DLD1 (cell line): Measurements from ENCODE around the gene CARD16.
"Not testable (repeated sequence)": the region's sequence is repeated elsewhere in the genome, so short reads cannot be mapped to it uniquely, and the experiment has no call there.

Experiments
- in situ Hi-C: cut with HindIII; loops from 2 replicates; pipeline ENCODE4 v1.10.0; 2017; ENCODE audit warnings: low sequenced_read_pairs

CARD16 gene

DNA sequence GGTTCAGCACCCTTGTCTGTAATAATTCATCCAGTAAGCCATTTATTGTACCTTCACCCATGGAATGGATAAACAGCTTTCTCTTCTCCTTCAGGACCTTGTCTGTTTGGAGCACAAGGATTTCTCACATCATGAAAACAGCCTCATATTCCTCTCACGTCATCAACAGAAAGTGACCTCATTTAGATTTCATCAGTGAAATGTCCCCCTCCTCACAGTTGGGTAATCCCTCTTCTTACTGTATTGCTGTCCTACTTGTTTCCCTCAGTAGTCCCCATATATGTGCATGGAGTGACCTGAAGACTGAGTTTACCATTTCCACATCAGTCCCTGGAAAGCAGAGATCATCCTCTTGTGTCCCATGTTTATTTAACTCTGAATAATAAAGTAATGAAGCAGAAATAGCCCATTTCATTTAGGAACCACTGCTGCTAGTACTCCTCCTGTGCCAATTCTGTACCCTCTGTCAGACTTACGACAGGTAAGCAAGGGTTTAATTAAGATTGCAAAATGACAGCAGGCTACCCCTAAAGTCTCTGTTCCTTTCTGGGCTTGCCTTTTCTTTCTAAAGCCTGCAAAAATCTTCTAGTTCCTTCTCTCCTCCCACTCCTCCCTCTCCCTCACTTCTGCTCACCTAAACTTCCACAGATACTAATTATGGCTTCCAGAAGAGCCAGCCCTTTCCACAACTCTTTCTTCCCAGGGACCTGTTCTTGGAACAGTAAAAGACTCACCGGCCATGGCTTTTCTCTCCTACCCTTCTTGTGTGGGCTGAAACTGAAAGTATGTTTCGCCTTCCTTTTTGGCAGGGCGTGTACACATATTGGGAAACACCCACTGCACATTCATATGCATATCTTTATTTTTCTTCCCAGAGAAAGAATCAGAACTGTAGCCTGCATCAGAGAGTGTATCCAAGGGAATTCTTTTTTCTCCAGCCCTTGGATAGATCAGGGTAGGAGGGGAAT, at the start of gene CARD16:
Gene CARD16 (minus strand): TSS at position 779 of the 968 bp plus-strand sequence. CDS start 38 bp downstream, at position 741.
- in situ Hi-C loops: not testable (repeated sequence)

DNA sequence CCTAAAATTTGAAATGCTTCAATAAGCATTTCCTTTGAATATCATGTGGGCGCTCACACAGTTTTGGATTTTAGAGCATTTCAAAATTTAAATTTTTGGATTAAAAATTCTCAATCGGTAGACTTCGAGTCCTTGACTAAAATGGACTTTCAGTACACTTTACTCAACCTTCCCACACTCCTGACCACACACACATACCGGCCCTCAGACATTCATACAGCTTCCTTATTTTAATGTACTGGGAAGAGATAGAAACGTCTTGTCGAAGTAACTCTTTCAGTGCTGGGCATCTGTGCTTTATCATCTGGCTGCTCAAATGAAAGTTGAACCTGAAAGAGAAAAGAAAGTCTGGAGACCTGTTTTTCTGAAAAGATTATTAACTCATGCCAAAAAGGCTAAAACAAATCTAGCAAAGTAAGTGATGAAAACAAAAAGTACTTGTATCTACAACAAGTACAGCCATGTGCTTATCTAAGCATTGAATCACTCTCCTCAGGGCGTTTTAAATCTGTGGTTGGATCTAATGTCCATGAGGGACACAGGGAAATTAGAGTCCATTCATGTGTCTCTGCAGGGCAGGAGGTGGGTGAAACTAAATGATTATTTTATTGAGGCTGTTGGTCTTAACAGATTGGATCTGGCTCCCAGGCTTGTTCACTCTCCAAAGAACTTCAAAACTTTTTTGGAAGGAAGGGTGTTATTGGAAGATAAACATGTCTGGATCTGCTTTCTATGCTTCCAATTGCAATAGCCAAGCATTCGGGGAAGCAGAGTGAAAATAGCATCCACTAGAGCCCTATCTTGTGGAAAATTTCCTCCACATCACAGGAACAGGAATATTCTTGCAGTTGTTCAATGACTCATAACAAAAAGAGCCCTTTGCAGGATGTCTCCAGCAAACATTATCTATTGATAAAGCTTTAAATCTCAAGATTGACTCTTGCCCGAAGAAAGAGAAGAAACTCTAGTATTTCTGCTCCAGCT, 47.4 kb upstream of the CARD16 start:
- in situ Hi-C loops: no loop called here

DNA sequence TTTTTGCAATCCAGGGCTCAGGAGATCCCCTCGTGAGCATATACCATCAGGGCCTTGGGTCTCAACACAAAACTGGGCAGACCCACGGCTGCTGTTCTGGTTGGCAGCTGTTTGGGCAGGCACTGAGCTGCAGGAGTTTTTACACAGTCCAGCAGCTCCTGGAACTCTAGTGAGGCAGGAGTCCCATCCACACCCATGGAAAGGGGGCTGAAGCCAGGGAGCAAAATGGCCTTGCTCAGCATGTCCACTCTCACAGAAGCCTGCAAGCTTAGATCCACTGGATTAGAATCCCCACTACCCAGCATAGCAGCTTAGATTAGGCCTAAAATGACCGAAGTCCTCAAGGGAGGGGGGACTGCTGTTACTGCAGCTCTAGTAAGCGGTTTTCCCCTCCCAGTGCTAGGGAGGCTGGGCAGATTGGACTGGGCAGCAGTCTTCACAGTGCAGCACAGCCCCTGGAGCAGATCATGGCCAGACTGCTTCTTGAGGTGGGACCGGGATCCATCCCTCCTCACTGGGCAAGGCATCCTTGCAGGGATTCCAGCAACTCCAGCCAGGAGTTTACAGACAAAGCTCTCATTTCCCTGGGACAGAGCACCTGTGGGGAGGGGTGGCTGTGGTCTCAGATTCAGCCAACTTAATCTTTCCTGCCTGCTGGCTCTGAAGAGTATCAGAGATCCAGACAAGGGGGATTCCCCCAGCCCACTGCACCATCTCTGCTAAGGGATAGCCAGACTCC, 36.4 kb upstream of the CARD16 start:
- in situ Hi-C loops: no loop called here

DNA sequence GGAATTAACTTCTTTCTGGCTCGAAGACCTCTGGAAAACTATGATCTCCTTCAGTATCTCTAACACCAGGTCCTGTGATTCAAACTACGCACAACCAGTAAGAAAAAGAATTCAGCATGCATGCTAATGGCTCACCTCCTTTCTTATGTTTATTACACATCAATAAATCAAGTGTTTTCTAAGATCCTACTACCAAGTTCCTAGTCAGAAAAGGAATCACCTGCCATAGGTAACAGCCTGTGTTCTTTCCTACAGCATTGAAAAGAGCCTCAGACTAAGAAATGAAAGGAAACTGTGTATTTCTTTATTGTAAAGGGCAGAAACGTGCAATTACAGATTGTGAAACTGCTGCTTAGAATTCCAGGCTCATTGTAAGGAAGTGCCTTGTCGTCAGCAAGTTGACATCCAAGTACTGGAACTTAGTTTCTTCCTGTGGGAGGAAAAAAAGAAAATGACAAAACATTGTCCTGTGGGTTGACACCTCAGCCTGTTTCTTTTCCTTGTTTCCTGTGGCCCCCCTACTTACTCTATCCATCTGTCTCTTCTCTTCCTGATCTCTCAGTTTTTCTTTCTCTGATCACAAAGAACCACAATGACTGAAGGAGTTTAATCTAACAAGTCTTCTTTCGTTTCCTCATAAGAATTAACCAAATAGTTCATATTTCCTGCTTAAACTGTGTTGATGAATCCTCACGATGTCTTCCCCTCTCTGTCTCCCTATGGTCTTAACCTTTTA, 35.2 kb upstream of the CARD16 start:
- in situ Hi-C loops: not testable (repeated sequence)

DNA sequence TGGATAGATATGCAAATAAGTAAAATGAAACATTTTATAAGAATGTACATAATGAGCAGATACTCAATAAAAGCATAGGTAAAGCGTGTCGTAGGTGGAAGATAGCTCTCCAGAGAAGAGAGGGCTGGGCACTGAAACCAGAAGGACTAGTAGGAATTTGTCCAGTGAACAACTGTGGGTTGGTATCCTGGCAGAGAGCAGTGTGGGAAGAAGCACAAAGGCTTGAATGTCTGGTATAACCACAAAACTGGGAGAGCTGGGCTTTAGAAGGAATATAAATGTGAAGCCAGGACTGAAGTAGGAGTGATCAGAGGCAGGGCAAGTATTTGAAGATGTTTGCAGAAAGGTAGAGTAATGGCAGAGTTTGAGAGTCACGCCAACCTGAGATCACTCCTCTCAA, 33.1 kb upstream of the CARD16 start:
- in situ Hi-C loops: no loop called here

DNA sequence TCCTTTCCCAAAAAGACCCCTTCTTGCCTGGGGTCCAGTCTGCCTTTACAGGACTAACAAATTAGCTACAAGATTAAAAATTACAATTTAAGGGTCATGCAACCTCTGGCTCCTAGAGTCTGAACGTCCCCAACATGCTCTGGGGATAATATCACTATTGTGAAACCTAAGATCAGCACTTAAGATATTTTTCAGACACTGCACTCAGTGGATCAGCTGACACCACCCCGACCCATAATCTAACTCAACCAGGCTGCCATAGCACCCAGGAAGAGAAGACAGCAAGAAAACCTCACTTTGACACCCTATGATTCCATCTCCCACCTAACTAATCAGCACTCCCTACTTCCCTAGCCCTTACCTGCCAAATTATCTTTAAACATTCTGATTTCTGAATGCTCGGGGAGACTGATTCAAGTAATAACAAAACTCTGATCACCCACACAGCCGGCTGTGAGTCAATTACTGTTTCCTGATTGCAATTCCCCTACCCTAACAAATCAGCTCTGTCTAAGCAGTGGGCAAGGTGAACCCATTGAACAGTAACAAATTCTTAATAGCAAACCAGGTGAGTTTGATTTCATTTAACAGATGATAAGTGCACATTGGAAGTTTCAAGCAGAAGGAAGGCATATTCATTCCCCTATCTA, 32.1 kb upstream of the CARD16 start:
- in situ Hi-C loops: not testable (repeated sequence)

DNA sequence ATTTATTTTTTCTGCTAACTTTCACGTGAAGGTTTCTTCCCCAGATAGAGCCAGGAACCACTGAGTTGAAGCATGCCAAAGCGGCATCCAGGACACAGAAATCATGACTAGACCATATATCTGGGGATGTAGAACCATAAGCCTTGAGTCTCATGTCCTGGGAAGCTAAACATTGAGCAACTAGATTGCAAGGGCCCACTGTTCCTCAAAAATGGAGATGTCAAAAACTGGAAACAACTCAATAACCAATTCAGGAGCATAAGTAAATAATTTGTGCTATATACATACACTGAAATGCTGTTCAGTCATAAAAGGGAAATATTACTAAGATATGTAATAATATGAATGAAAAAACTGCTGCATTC, 29.0 kb upstream of the CARD16 start:
- in situ Hi-C loops: no loop called here

DNA sequence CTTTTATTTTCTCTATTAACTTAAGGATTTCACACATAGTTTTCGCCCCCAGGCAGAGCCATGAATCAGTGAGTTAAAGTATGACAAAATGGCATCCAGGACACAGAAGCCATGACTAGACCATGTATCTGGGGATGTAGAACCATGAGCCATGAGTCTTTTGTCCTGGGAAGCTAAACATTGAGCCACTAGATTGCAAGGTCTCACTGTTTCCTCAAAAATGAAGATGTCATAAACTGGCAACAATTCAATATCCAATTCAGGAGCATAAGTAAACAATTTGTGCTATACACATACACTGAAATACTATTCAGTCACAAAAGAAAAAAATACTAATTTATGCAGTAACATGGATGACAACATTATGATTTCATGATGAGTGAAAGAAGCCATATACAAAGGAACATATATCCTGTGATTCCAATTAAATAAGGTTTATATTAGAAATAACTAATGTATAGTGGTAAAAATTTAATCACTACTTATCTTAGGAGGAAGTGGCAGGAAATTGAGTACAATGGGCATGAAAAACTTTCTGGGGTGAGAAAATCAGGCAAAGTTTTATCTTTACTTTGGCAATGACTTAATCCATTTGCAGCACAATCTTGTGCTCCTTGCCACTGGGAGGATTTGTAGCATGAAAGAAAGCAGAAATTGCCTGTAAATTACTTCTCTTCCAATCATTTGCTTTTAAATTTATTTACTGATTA, 28.5 kb upstream of the CARD16 start:
- in situ Hi-C loops: no loop called here

DNA sequence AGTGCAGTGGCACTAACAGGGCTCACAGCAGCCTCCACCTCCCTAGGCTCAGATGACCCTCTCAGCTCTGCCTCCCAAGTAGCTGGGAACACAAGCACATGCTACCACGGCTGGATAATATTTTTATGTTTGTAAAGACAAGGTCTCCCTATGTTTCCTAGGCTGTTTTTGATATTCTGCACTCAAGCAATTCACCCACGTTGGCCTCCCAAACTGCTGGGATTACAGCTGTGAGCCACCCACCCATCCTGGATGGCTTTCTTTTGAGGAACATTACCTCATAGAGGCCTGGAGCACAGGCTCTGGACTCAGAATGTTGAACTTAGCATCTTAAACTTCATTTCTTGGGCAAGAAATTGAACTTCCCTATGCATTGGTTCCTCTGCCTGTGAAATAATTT, 26.9 kb upstream of the CARD16 start:
- in situ Hi-C loops: not testable (repeated sequence)

DNA sequence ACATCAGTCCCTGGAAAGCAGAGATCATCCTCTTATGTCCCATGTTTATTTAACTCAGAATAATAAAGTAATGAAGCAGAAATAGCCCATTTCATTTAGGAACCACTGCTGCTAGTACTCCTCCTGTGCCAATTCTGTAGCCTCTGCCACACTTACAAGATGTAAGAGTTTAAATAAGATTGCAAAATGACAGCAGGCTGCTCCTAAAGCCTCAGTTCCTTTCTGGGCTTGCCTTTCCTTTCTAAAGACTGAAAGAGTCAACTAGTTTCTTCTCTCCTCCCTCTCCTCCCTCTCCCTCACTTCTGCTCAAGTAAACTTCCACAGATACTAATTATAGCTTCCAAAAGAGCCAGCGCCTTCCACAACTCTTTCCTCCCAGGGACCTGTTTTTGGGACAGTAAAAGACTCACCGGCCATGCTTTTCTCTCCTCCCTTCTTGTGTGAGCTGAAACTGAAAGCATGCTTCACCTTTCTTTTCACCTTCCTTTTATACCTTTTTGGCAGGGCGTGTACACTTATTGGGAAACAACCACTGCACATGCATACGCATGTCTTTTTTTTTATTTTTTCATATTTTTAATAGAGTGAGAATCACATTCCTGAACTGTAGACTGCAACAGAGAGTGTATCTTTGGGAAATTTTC, 26.1 kb upstream of the CARD16 start:
- in situ Hi-C loops: no loop called here

DNA sequence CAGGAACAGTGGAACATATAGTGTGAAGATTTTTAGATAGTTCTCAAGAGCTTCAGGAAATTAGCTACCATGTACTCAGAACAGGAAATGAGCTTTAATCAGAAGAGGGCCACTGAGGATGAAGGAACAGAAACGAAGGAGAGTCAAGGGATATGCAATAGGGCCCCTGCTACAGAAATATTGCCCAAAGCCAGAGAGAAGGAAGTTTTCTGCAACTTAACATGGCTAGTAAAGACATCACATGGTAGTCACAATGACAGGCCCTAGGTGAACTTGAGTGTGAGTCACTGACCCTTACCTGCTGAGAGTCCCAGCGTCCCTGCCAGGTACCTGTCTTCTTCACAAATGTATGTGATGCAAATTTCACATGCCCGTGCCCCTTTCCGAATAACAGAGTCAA, 25.2 kb upstream of the CARD16 start:
- in situ Hi-C loops: no loop called here

DNA sequence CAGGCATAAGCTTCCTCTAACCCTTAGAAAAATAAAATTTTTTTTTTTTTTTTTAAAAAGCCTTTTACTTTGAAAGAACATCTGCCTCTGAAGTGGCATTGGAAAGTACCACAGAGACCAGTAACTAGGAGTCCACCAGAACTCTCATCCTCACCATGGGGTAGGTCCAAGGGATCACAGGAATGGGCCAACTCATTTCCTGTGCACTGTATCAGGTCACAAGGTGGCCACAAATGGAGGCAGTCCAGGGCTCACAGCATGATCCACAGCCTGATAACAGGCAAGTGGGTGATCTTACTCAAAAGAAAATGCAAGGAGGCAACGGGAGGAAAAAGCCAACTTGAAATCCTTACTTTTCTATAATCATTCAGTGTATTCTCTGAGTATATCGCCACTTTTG, 24.6 kb upstream of the CARD16 start:
- in situ Hi-C loops: not testable (repeated sequence)

DNA sequence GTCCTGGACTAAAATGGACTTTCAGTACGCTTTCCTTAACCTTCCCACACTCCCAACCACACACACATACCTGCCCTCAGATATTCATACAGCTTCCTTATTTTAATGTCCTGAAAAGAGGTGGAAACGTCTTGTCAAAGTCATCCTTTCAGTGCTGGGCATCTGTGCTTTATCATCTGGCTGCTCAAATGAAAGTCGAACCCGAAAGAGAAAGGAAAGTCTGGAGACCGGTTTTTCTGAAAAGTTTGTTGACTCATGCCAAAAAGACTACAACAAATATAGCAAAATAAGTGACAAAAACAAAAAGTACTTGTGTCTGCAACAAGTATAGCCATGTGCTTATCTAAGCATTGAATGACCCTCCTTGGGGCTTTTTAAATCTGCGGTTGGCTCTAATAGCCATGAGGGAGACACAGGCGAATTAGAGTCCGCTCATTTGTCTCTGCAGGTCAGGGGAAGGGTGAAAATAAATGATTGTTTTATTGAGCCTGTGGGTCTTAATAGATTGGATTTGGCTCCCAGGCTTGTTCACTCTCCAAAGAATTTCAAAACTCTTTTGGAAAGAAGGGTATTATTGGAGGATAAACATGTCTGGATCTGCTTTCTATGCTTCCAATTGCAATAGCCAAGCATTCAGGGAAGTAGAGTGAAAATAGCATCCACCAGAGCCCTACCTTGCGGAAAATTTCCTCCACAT, 18.3 kb upstream of the CARD16 start:
- in situ Hi-C loops: not testable (repeated sequence)

DNA sequence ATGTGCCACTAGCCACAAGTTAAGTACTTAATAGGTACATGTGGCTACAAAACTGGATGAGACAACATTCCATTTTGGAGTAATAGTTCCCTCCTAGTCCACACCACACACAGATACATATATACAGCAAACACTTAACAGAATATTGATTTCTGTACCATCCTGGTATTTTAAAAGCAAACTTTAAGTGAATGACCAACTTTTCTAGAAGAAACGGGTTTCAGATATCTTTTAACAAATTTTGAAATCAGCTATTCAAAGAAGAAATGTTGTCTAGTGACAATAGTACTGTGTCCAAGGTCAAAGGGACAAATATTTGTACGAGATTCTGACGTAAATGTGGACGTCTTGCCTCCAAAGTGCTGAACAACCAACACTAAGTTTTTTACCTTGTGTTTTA, 12.3 kb upstream of the CARD16 start:
- in situ Hi-C loops: no loop called here

DNA sequence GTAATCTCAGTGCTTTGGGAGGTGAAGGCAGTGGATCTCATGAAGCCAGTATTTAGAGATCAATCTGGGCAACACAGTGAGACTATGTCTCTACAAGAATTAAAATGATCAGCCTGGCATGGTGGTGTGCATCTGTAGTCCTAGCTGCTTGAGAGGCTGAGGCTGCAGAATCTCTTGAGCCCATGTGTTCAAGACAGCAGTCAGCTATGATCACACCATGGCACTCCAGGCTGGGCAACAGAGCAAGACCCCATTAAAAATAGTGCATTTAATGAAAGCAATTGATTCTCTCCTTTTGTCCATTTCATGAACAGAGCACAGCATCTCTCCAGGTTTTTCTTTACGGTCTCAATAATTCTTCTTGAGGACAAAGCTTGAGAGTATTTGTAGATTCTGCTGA, 11.3 kb upstream of the CARD16 start:
- in situ Hi-C loops: no loop called here

DNA sequence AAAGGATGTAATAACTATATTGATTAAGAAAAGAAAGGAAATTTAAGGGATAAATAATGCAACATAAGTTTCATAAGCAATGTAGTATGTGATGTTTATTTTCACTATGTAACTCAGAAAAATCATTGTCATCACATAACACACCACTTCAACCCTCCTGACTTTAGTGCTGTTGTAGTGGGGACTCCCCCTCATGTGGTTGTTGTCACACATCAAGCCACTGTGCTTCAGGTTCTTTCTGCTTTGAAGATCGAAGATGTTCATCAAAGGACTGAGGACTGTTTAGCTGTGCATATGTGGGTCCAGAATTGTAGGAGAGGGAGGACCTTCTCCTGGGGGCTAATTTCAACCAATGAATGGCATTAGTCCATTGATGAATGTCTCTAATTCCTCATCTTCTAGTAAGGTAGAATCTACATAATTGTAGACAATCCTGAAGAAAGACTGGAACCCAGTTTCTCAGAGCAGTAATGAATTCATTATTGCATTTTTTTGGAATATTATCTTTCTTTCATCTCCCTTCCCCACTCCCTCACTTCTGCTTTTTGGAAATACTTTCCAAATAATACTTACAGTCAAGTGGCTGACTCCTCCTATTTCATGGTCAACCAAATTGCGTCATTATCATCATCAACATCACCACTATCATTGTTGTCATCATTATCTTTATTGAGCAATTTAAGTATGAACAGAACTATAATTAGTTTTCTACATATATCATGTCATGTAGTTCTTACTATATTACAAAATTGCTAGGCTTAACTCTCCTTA, 9.8 kb upstream of the CARD16 start:
- in situ Hi-C loops: no loop called here

DNA sequence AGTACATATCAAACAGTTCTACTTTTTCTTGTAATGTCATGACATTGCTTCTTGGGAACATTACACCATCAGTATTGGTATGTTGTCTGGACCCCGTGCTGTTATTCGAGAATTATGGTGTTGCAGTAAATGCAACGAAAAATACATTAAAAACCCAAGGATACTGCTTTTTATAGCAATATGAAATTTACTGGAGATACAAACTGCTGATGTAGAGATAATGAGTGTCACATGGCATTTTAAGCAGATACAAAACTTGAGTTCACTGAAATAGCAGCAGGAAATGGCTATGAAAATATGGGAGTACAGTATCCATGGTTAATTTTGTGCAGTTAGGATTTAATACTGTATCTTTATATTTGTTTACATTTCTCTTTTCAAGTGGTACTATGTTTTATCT, 7.4 kb upstream of the CARD16 start:
- in situ Hi-C loops: no loop called here
